Neural cell (in vitro differentiated cells): ENCODE measurements around the gene ACBD6. TPM values are rescaled to one million over a fixed set of nuclear protein-coding genes. Genes with fewer than 3 reads are reported as not detected.

Experiments used
- H2AFZ ChIP-seq: fragments of 200-600, 300-800 bp; sonication (generic), shearing (Covaris generic); 2 replicates; pipeline ENCODE4 v1.6.0; 2014; ENCODE audit warnings: low read depth, mild to moderate bottlenecking, antibody characterized with exemption, low read length, moderate library complexity
- H3F3A ChIP-seq: fragments of 200-600 bp; shearing (Covaris generic); 2 replicates; pipeline ENCODE4 v1.6.1; 2016; ENCODE audit warnings: mild to moderate bottlenecking, moderate library complexity, mixed read lengths, antibody characterized with exemption, low read length; ENCODE audit not compliant: insufficient read depth, poor library complexity, severe bottlenecking
- H3K27ac ChIP-seq: fragments of 200-600, 300-800 bp; sonication (generic), shearing (Covaris generic); 2 replicates; pipeline ENCODE4 v1.5.1; 2014; ENCODE audit warnings: mild to moderate bottlenecking, low read length, moderate library complexity
- H3K27me3 ChIP-seq: fragments of 300-800, 200-600 bp; sonication (generic), shearing (Covaris generic); 2 replicates; pipeline ENCODE4 v1.6.0; 2014; ENCODE audit warnings: mild to moderate bottlenecking, low read depth, low read length, moderate library complexity; ENCODE audit not compliant: insufficient read depth
- H3K36me3 ChIP-seq: fragments of 300-800, 200-600 bp; sonication (generic), shearing (Covaris generic); 2 replicates; pipeline ENCODE4 v1.5.1; 2014; ENCODE audit warnings: mild to moderate bottlenecking, antibody characterized with exemption, low read length, moderate library complexity; ENCODE audit not compliant: insufficient read depth
- H3K4me2 ChIP-seq: fragments of 300-800, 200-600 bp; sonication (generic), shearing (Covaris generic); 2 replicates; pipeline ENCODE4 v1.6.0; 2014; ENCODE audit warnings: mild to moderate bottlenecking, low read length
- H3K4me3 ChIP-seq: fragments of 300-800, 200-600 bp; sonication (generic), shearing (Covaris generic); 2 replicates; pipeline ENCODE4 v1.5.1; 2014; ENCODE audit warnings: mild to moderate bottlenecking, low read length, moderate library complexity
- H3K79me2 ChIP-seq: fragments of 200-600 bp; shearing (Covaris generic); replicated peaks from 2 replicates; pipeline ENCODE4 v1.6.0; 2014; ENCODE audit warnings: mild to moderate bottlenecking, low read length, moderate library complexity; ENCODE audit not compliant: insufficient read depth
- H3K9ac ChIP-seq: fragments of 300-800, 200-600 bp; sonication (generic), shearing (Covaris generic); 2 replicates; pipeline ENCODE4 v1.6.1; 2016; ENCODE audit warnings: mild to moderate bottlenecking, low read length, mixed read lengths
- H3K9me2 ChIP-seq: fragments of 200-600 bp; shearing (Covaris generic); 2 replicates; pipeline ENCODE4 v1.6.1; 2016; ENCODE audit warnings: mild to moderate bottlenecking, low read length, mixed read lengths; ENCODE audit not compliant: insufficient read depth
- H3K9me3 ChIP-seq: fragments of 200-600, 300-800 bp; sonication (generic), shearing (Covaris generic); 2 replicates; pipeline ENCODE4 v1.6.1; 2016; ENCODE audit warnings: mild to moderate bottlenecking, mixed run types, low read length, moderate library complexity, mixed read lengths
- H4K20me1 ChIP-seq: fragments of 200-600 bp; shearing (Covaris generic); 2 replicates; pipeline ENCODE4 v1.6.1; 2016; ENCODE audit warnings: mild to moderate bottlenecking, mixed run types; ENCODE audit not compliant: insufficient read depth
- CTCF ChIP-seq: fragments of 450-650 bp; IDR thresholded peaks from 2 replicates; pipeline ENCODE4 v1.5.1; 2014; ENCODE audit warnings: antibody characterized with exemption, mild to moderate bottlenecking, moderate library complexity; ENCODE audit not compliant: poor library complexity, severe bottlenecking
- EP300 ChIP-seq: fragments of 450-650 bp; conservative IDR thresholded peaks from 2 replicates; pipeline ENCODE4 v1.6.1; 2014; ENCODE audit warnings: antibody characterized with exemption, mild to moderate bottlenecking, moderate library complexity; ENCODE audit not compliant: poor library complexity, severe bottlenecking
- EZH2 ChIP-seq: fragments of 200-600, 300-800 bp; shearing (Covaris generic), sonication (generic); IDR thresholded peaks from 2 replicates; pipeline ENCODE4 v1.6.1; 2014; ENCODE audit warnings: antibody characterized with exemption, low read length, borderline replicate concordance, mild to moderate bottlenecking; ENCODE audit not compliant: insufficient read depth, poor library complexity, severe bottlenecking
- MXI1 ChIP-seq: fragments of 450-650 bp; conservative IDR thresholded peaks from 2 replicates; pipeline ENCODE4 v1.6.1; 2014; ENCODE audit warnings: antibody characterized with exemption, mild to moderate bottlenecking; ENCODE audit not compliant: poor library complexity, severe bottlenecking
- POLR2AphosphoS5 ChIP-seq: IDR thresholded peaks from 2 replicates; pipeline ENCODE4 v1.6.1; 2012
- RAD21 ChIP-seq: fragments of 450-650 bp; conservative IDR thresholded peaks from 2 replicates; pipeline ENCODE4 v1.6.1; 2014; ENCODE audit warnings: antibody characterized with exemption, mild to moderate bottlenecking, moderate library complexity
- REST ChIP-seq: IDR thresholded peaks from 2 replicates; pipeline ENCODE4 v1.6.1; 2012; ENCODE audit warnings: borderline replicate concordance
- SMC3 ChIP-seq: fragments of 450-650 bp; conservative IDR thresholded peaks from 2 replicates; pipeline ENCODE4 v1.6.1; 2014; ENCODE audit warnings: antibody characterized with exemption, mild to moderate bottlenecking, moderate library complexity; ENCODE audit not compliant: poor library complexity
- TAF1 ChIP-seq: IDR thresholded peaks from 2 replicates; pipeline ENCODE4 v1.6.1; 2012; ENCODE audit warnings: low read depth
- polyA plus RNA-seq: library from polyadenylated mRNA; depleted of rRNA; stranded (reverse); fragments of >200 nt; gene quantifications from 2 replicates; pipeline ENCODE4 v1.2.3, GENCODE V29; 2014

Gene ACBD6
- polyA plus RNA-seq, 1 donor from 2014 or later: 92.4 TPM

- Histone ChIP-seq H4K20me1 (no peaks in the 10 kb centered on the region), H3K9ac (no peak overlapping the region), H3K36me3 (no peaks in the 10 kb centered on the region), H3F3A (no peaks in the 10 kb centered on the region), H2AFZ (no peak overlapping the region), H3K27ac (no peak overlapping the region), H3K9me3 (no peaks in the 10 kb centered on the region), H3K27me3 (no peaks in the 10 kb centered on the region), H3K4me2 (no peak overlapping the region), H3K9me2 (no peaks in the 10 kb centered on the region), H3K79me2 (no peaks in the 10 kb centered on the region), H3K4me3 (no peak overlapping the region)
- TF ChIP-seq TAF1: no peak
- TF ChIP-seq POLR2AphosphoS5: no peak
- TF ChIP-seq RAD21: no peak
- no peak for TF ChIP-seq SMC3
- TF ChIP-seq REST: no peak
- TF ChIP-seq EZH2: no peak
- TF ChIP-seq EP300: no peak
- TF ChIP-seq CTCF: no peak
- no peak for TF ChIP-seq MXI1
Observed at GRCh38 chr1:180369061-180369460, 133.3 kb downstream of the ACBD6 start.

- no peaks in the 10 kb centered on the region for H4K20me1 ChIP-seq
- no peaks in the 10 kb centered on the region for H3K9me3 ChIP-seq
Observed at GRCh38 chr1:180366371-180367068, 135.9 kb downstream of the ACBD6 start.

More at GRCh38 chr1:180366371-180367068, 135.9 kb downstream of the ACBD6 start:
- no peaks in the 10 kb centered on the region for H3K9me2 ChIP-seq
- no peak overlapping the region for H3K4me3 ChIP-seq
- H3K4me2 ChIP-seq: no peak overlapping the region
- no peak overlapping the region for H3K9ac ChIP-seq
- H3K27ac ChIP-seq: no peak overlapping the region
- no peaks in the 10 kb centered on the region for H3K79me2 ChIP-seq
- H3K27me3 ChIP-seq: no peaks in the 10 kb centered on the region
- no peaks in the 10 kb centered on the region for H3F3A ChIP-seq
- no peaks in the 10 kb centered on the region for H3K36me3 ChIP-seq
- TF ChIP-seq EP300 (no peak), RAD21 (no peak), TAF1 (no peak), EZH2 (no peak), REST (no peak), SMC3 (no peak), CTCF (no peak), POLR2AphosphoS5 (no peak), MXI1 (no peak)
- H2AFZ ChIP-seq: no peak overlapping the region
